ENCODE measurements around the gene KDELR3.

Gene KDELR3

DNA sequence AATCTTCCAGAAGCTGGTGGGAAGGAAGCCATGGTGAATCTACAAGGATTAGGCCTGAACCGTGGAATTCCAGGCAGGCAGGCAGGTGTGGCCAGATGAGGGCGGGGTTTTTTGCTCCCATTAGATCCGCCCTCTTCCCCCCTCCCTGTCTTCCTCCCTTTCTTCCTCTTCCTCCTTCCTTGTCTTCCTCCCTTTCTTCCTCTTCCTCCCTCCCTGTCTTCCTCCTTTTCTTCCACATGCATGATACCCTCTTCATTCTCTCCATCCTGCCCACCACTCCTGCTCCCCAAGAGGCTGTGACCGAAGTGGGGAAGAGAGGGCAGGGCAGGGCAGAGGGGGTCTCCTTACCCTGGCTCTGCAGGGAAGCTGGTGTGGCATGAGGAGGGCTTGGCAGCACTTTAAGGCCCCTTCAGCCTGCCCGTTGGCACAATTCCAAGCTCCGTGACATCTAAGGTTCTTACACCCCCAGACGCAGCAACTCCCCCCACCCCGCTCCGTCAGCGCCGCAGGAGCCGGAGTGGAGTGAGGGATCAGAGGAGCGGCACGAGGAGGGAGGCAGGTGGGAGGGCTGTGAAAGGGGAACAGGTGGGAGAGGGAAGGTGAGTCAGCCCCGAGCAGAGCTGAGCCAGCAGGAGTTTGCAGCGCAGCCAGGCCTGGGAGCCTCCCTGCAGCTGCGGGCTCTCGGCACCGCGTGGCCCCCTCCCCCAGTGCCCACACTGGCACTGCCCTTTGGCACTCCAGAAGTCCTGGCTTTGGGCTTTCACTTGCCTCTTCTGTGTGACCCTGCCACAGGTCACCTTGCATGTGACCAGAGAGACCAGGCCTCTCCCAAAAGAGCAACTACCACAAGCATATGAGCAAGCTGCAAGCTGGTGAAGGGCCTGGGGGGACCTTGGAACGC is 45.0 kb upstream of the KDELR3 start:
- Mint-ChIP-seq H3K27me3 (ENCODE audit: low read depth, poor library complexity) (peaks cover 4% of the 10 kb centered on the region), H3K4me3 (no peak overlapping the region), H3K27ac (no peak overlapping the region), H3K4me1 (peaks cover 22% of the 10 kb centered on the region), H3K36me3 (ENCODE audit: low read depth) (peaks cover 5% of the 10 kb centered on the region), H3K9me3 (no peaks in the 10 kb centered on the region)
- TF ChIP-seq, protein P1, sequence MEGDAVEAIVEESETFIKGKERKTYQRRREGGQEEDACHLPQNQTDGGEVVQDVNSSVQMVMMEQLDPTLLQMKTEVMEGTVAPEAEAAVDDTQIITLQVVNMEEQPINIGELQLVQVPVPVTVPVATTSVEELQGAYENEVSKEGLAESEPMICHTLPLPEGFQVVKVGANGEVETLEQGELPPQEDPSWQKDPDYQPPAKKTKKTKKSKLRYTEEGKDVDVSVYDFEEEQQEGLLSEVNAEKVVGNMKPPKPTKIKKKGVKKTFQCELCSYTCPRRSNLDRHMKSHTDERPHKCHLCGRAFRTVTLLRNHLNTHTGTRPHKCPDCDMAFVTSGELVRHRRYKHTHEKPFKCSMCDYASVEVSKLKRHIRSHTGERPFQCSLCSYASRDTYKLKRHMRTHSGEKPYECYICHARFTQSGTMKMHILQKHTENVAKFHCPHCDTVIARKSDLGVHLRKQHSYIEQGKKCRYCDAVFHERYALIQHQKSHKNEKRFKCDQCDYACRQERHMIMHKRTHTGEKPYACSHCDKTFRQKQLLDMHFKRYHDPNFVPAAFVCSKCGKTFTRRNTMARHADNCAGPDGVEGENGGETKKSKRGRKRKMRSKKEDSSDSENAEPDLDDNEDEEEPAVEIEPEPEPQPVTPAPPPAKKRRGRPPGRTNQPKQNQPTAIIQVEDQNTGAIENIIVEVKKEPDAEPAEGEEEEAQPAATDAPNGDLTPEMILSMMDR (IDR thresholded peaks at IDR 0.05) = no peak
- DNase-seq = no peak

DNA sequence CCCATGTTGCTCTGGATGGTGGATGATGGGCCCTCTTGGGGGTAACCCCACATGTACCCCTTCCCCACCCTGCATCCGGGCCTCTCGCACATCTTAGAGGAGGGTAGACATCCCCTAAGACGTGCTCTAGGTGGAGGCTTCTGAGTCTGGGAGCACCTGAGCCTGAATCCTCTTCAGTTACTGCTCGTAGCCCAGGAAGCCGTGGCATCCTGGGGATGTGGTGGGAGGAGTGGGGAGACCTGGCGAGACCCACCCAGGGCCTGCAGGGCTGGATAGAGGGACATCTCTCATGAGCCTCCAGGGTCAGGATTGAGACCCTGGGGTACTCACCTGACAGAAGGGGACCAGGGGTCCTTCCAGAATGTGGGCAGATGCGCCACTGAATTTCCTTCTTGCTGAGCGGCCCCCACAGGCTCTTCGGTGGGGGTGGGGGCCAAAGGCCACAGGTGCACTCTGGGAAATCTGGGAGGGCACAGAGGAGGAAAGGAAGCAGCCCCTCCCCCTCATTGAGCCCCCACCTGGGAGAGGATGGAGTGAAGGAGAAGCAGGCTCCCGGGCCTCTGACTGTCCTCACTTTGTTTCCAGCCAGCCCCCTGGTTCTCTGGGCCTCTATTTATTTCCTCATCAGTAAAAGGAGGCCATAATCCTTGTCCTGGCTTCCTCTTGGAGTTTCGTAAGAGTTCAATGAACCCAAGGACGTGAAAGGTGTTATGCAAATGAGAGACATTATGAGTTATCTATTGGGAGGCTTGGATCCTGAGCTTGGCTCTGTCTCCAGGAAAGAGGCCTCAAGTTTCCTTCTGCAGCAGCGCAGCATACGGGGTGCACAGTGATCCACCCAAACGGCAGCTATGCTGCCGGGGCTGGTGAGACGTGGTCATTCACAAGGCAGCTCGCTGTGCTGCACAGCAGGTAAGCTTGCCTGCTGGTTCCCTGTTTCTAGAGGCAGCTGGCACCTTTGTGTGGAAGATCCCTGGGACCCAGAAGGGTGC is 44.1 kb upstream of the KDELR3 start:
- H3K27me3 Mint-ChIP-seq (ENCODE audit: low read depth, poor library complexity) = peaks cover 4% of the 10 kb centered on the region
- H3K4me3 Mint-ChIP-seq = no peak overlapping the region
- H3K27ac Mint-ChIP-seq = no peak overlapping the region
- DNase-seq = no peak
- H3K4me1 Mint-ChIP-seq = peaks cover 23% of the 10 kb centered on the region
- TF ChIP-seq, protein P1 (IDR thresholded peaks at IDR 0.05) = no peak
- no peaks in the 10 kb centered on the region for H3K9me3 Mint-ChIP-seq
- peaks cover 5% of the 10 kb centered on the region for H3K36me3 Mint-ChIP-seq (ENCODE audit: low read depth)

DNA sequence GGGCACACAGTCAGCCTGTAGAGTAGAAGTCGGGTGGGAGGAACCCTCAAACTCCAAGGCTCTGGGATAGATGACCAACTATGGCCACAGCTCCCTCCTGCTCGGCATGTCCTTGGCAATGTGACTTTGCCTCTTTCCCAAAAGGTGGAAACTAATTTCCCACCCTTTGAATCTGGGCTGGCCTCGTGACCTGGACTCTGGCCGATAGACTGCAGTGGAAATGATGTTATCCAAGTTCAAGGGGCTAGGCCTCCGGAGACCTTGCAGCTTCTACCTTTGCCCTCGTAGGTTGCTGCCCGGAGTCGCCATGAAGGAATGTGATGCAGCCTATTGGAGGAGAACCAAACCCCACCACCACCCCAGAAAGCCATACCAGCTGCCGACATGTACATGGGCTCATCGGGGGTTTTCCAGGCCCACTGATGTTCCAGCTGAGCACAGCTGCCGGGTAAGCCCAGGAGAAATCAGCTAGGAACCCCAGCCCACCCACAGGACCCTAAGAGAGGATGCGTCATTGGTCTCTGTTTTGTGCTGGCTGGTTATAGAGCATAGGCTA is 43.3 kb upstream of the KDELR3 start:
- H3K4me1 Mint-ChIP-seq = peaks cover 23% of the 10 kb centered on the region
- DNase-seq = no peak
- peaks cover 5% of the 10 kb centered on the region for H3K36me3 Mint-ChIP-seq (ENCODE audit: low read depth)
- no peak overlapping the region for H3K27ac Mint-ChIP-seq
- peaks cover 4% of the 10 kb centered on the region for H3K27me3 Mint-ChIP-seq (ENCODE audit: low read depth, poor library complexity)
- no peak overlapping the region for H3K4me3 Mint-ChIP-seq
- TF ChIP-seq, protein P1 (IDR thresholded peaks at IDR 0.05) = no peak
- H3K9me3 Mint-ChIP-seq = no peaks in the 10 kb centered on the region

DNA sequence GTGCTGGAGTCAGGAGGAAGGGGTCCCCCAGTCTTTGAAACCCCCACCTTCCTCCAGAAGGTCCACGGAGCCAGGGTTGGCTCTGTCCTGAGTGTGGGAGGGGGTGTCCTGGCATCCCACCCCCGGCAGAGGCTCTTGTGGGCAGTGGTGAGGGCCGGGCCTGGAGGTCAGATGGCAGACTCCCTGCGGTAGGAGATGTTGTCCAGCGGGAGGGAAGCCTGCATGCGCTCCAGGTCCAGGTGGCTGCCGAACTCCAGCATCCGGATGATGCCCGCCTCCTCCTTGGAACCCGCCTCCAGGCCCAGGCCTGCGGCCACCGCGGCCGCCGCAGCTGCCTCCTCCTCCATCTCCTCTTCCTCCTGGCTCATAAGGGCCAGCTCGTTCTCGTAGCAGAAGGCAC is 41.3 kb upstream of the KDELR3 start:
- H3K4me1 Mint-ChIP-seq = peaks cover 29% of the 10 kb centered on the region
- H3K4me3 Mint-ChIP-seq = no peak overlapping the region
- no peak for DNase-seq
- peaks cover 5% of the 10 kb centered on the region for H3K36me3 Mint-ChIP-seq (ENCODE audit: low read depth)
- peaks cover 4% of the 10 kb centered on the region for H3K27me3 Mint-ChIP-seq (ENCODE audit: low read depth, poor library complexity)
- H3K27ac Mint-ChIP-seq = no peak overlapping the region
- no peaks in the 10 kb centered on the region for H3K9me3 Mint-ChIP-seq
- TF ChIP-seq, protein P1 (IDR thresholded peaks at IDR 0.05) = no peak

DNA sequence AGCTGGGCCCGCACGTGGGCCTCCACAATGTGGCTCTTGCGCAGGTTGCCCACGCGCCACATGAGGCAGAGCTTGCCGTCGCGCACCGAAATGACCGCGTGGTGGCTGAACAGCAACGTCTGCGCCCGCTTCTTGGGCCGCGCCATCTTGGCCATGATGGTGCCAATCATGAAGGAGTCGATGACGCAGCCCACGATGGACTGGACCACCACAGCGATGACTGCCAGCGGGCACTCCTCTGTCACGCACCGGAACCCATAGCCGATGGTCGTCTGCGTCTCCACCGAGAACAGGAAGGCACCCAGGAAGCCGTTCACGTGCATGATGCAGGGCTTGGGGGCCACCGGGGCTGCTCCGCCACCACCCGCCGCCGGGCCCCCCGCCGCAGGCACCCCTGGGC is 40.4 kb upstream of the KDELR3 start:
- TF ChIP-seq, protein P1 (IDR thresholded peaks at IDR 0.05) = no peak
- Mint-ChIP-seq H3K4me3 (no peak overlapping the region), H3K9me3 (no peaks in the 10 kb centered on the region), H3K27ac (no peak overlapping the region), H3K27me3 (ENCODE audit: low read depth, poor library complexity) (peaks cover 4% of the 10 kb centered on the region), H3K36me3 (ENCODE audit: low read depth) (peaks cover 5% of the 10 kb centered on the region), H3K4me1 (peaks cover 28% of the 10 kb centered on the region)
- DNase-seq = no peak

Data from nephron progenitor cell (in vitro differentiated cells).